Caco-2 (cell line): ENCODE data around the gene KCNJ8. TPM values are rescaled to one million over a fixed set of nuclear protein-coding genes. Genes with fewer than 3 reads are reported as not detected.
A peak's percentile ranks its signal among the peaks of the same experiment; 100 is the strongest.

Source experiments
- BruUV-seq: library from RNA; stranded (reverse); fragments of 400-500 nt; replicated peaks from 2 replicates; lab custom pipeline; 2021; lab: Mats Ljungman, UMichigan
- CTCF ChIA-PET: fragments of 300-600 bp; sonication (Branson Sonifier 250); formaldehyde crosslinking; loops from one replicate; lab custom pipeline; 2022; ENCODE audit warnings: antibody characterized with exemption; lab: Charles Lee
- POLR2A ChIA-PET: fragments of 300-600 bp; sonication (Branson Sonifier 250); formaldehyde crosslinking; loops from one replicate; lab custom pipeline; 2022; ENCODE audit warnings: antibody characterized with exemption; lab: Charles Lee
- DNase-seq, 2 experiments: peaks; one replicate each; pipeline versions ENCODE4 v3.0.0 to v3.0.0-alpha.2; 2020 to 2022
- H3K27me3 ChIP-seq: replicated peaks from 2 replicates; pipeline ENCODE4 v1.6.0; 2011; ENCODE audit warnings: low read length; ENCODE audit not compliant: control insufficient read depth, insufficient read depth
- H3K36me3 ChIP-seq: 2 replicates; pipeline ENCODE4 v1.5.1; 2011; ENCODE audit warnings: low read length; ENCODE audit not compliant: control insufficient read depth, insufficient read depth
- H3K4me1 ChIP-seq: fragments of 250-450 bp; sonication (Bioruptor Pico); 2 replicates; pipeline ENCODE4 v1.5.1; 2020; ENCODE audit warnings: mild to moderate bottlenecking
- H3K4me3 ChIP-seq: 2 replicates; pipeline ENCODE4 v1.5.1; 2011; ENCODE audit warnings: low read depth, mild to moderate bottlenecking, control low read depth, low read length
- H3K9me3 ChIP-seq: fragments of 250-450 bp; sonication (Bioruptor Pico); 2 replicates; pipeline ENCODE4 v1.5.1; 2020; ENCODE audit warnings: mild to moderate bottlenecking, moderate library complexity
- H3K27ac Mint-ChIP-seq: one replicate; pipeline ENCODE4 v1.8.0; 2022; ENCODE audit warnings: mixed read lengths; ENCODE audit not compliant: unreplicated experiment
- H3K27me3 Mint-ChIP-seq: one replicate; pipeline ENCODE4 v1.8.0; 2022; ENCODE audit warnings: mixed read lengths; ENCODE audit not compliant: insufficient read depth, unreplicated experiment
- H3K36me3 Mint-ChIP-seq: one replicate; pipeline ENCODE4 v1.8.0; 2022; ENCODE audit warnings: mild to moderate bottlenecking, mixed read lengths; ENCODE audit not compliant: insufficient read depth, unreplicated experiment
- H3K4me1 Mint-ChIP-seq: one replicate; pipeline ENCODE4 v1.8.0; 2022; ENCODE audit warnings: low read depth, mixed read lengths; ENCODE audit not compliant: unreplicated experiment
- H3K4me3 Mint-ChIP-seq: one replicate; pipeline ENCODE4 v1.8.0; 2022; ENCODE audit warnings: mild to moderate bottlenecking, moderate library complexity, mixed read lengths; ENCODE audit not compliant: unreplicated experiment
- H3K9me3 Mint-ChIP-seq: one replicate; pipeline ENCODE4 v1.8.0; 2022; ENCODE audit warnings: mixed read lengths; ENCODE audit not compliant: unreplicated experiment
- intact Hi-C: fragments of 100-400 bp; cut with micrococcal nuclease; formaldehyde crosslinking; loops from one replicate; pipeline ENCODE4 v1.10.0; 2022; ENCODE audit not compliant: unreplicated experiment
- total RNA-seq: library from RNA; stranded (reverse); gene quantifications from 2 replicates; pipeline ENCODE4 v1.2.3, GENCODE V29; 2022
- TF ChIP-seq, protein P1 (sequence below), 2 experiments: fragments of 200-600 bp in 1 of 2; IDR thresholded peaks; 1 replicate in 1 of 2; 2 replicates in 1 of 2; pipeline versions ENCODE4 v1.5.1 to v1.8.0; 2011 to 2022; ENCODE audit warnings: antibody characterized with exemption in 1 of 2, control low read depth in 1 of 2, inconsistent platforms in 1 of 2, low read depth in 1 of 2, low read length in 1 of 2, mild to moderate bottlenecking in 1 of 2, moderate library complexity in 1 of 2; ENCODE audit not compliant: insufficient read depth in 1 of 2, severe bottlenecking in 1 of 2, unreplicated experiment in 1 of 2

KCNJ8 gene
- total RNA-seq, 1 experiment from 2014 or later: 88.7 TPM

DNA sequence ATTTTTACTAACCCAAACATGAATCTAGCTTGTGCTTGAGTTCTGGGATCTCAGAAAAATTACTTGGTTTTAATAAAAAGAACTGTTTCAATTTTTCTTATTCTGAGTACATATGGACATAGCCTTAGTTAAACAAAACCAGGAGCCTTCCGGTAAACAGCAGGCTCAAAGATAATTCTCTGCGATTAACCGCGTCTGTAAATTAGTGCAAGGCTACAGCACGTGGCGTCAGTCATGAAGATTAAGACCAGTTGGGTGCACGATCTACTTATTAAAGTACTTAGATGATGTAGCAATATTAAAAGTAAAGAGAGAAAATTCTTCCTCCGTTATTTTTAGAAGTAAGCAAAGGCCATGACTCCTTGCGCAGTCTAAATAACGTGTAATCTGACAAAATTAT is 700 bp downstream of the KCNJ8 start:
- intact Hi-C loops: loop anchor here (1.0 to 5.0 kb wide), 6 partner anchors 27 to 216 kb away; no protein-coding TSS in a partner anchor
- no peak for DNase-seq
- H3K27ac Mint-ChIP-seq: peak overlapping the region; percentile 41
- BruUV-seq: no TSS peak
- H3K4me1 ChIP-seq: peaks cover 40% of the 10 kb centered on the region
- H3K27me3 Mint-ChIP-seq: no peaks in the 10 kb centered on the region
- H3K9me3 Mint-ChIP-seq: no peaks in the 10 kb centered on the region
- no peaks in the 10 kb centered on the region for H3K27me3 ChIP-seq
- H3K4me3 Mint-ChIP-seq: peak overlapping the region; percentile 76
- peaks cover 49% of the 10 kb centered on the region for H3K36me3 Mint-ChIP-seq
- no peaks in the 10 kb centered on the region for H3K9me3 ChIP-seq
- TF ChIP-seq, protein P1, sequence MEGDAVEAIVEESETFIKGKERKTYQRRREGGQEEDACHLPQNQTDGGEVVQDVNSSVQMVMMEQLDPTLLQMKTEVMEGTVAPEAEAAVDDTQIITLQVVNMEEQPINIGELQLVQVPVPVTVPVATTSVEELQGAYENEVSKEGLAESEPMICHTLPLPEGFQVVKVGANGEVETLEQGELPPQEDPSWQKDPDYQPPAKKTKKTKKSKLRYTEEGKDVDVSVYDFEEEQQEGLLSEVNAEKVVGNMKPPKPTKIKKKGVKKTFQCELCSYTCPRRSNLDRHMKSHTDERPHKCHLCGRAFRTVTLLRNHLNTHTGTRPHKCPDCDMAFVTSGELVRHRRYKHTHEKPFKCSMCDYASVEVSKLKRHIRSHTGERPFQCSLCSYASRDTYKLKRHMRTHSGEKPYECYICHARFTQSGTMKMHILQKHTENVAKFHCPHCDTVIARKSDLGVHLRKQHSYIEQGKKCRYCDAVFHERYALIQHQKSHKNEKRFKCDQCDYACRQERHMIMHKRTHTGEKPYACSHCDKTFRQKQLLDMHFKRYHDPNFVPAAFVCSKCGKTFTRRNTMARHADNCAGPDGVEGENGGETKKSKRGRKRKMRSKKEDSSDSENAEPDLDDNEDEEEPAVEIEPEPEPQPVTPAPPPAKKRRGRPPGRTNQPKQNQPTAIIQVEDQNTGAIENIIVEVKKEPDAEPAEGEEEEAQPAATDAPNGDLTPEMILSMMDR (IDR thresholded peaks at IDR 0.05; ENCODE audit: insufficient read depth in 1 of 2, low read depth in 1 of 2, low read length in 1 of 2, severe bottlenecking in 1 of 2, unreplicated experiment in 1 of 2): no peak
- peak overlapping the region; percentile 88 for H3K4me3 ChIP-seq
- peaks cover under 1% of the 10 kb centered on the region; the same call in 1 of the 2 replicates for H3K36me3 ChIP-seq
- POLR2A ChIA-PET: interaction anchor here (0.7 to 1.6 kb wide), 4 partner anchors 28 to 1487 kb away, joined by 3 to 29 read pairs (median 12); partner anchors contain the start of gene ABCC9
- peaks cover 52% of the 10 kb centered on the region for H3K4me1 Mint-ChIP-seq
- CTCF ChIA-PET: interaction anchor here (1.3 to 2.8 kb wide), 7 partner anchors 40 to 216 kb away, joined by 3 to 24 read pairs (median 4); no protein-coding TSS in a partner anchor

DNA sequence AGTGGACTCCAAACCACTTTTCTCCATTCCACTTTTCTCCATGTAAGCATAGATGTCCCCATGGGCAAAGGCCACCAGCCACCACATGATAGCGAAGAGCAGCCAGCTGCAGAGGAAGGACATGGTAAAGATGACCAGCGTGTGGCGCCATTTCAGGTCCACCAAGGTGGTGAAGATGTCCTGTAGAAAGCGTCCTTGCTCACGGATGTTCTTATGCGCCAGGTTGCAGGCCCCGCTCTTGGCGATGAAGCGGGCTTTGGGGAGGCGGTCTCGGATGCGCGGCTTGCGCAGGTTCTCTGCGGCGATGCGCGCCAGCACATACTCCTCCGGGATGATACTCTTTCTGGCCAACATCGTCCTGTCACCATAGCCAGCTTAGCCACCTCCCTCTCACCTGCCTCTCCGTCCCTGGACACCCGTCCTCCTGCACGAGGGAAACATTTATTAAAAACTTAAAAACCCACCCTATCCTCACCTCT is 1.2 kb downstream of the KCNJ8 start:
- H3K36me3 Mint-ChIP-seq: peaks cover 54% of the 10 kb centered on the region
- peaks cover 2% of the 10 kb centered on the region; the same call in 1 of the 2 replicates for H3K36me3 ChIP-seq
- peak overlapping the region; percentile 76 for H3K4me3 Mint-ChIP-seq
- peaks cover 51% of the 10 kb centered on the region for H3K4me1 Mint-ChIP-seq
- H3K9me3 Mint-ChIP-seq: no peaks in the 10 kb centered on the region
- TF ChIP-seq, protein P1 (IDR thresholded peaks at IDR 0.05; ENCODE audit: insufficient read depth in 1 of 2, low read depth in 1 of 2, low read length in 1 of 2, severe bottlenecking in 1 of 2, unreplicated experiment in 1 of 2): peak; percentile 76 to 87
- peaks cover 35% of the 10 kb centered on the region for H3K4me1 ChIP-seq
- H3K9me3 ChIP-seq: no peaks in the 10 kb centered on the region
- no peaks in the 10 kb centered on the region for H3K27me3 ChIP-seq
- POLR2A ChIA-PET: interaction anchor here (0.9 kb wide), 1 partner anchor 9 kb away, joined by 3 read pairs; no protein-coding TSS in a partner anchor
- DNase-seq: peak; percentile 88 to 89
- CTCF ChIA-PET: interaction anchor here (1.3 to 2.8 kb wide), 7 partner anchors 41 to 245 kb away, joined by 3 to 24 read pairs (median 4); no protein-coding TSS in a partner anchor
- no TSS peak for BruUV-seq
- peak overlapping the region; percentile 41 for H3K27ac Mint-ChIP-seq
- no peaks in the 10 kb centered on the region for H3K27me3 Mint-ChIP-seq
- intact Hi-C loops: loop anchor here (1.0 to 5.0 kb wide), 3 partner anchors 75 to 217 kb away; no protein-coding TSS in a partner anchor
- peak overlapping the region; percentile 88 for H3K4me3 ChIP-seq

DNA sequence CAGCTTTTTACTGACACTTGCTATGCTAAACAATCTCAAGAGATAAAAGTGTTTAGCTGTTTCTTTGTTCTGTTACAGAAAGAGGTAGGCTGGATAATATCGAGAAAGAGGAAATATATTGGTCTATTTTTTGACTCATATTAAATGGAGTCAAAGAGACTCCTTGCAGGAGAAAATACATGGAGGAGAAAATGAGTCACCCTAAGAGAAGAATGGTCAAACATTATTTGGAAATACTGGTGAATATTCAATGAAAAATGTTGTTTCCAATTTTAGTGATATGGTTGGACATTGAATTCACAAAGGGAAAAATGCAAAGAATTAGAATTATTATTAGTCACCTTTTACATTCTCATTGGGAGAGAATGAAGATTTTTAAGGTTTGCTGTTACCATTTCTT is 3.2 kb downstream of the KCNJ8 start:
- Histone ChIP-seq H3K4me1 (peaks cover 18% of the 10 kb centered on the region), H3K27me3 (no peaks in the 10 kb centered on the region), H3K36me3 (peaks cover 2% of the 10 kb centered on the region; the same call in 1 of the 2 replicates), H3K4me3 (no peak overlapping the region), H3K9me3 (no peaks in the 10 kb centered on the region)
- no peak overlapping the region for H3K27ac Mint-ChIP-seq
- peaks cover 31% of the 10 kb centered on the region for H3K4me1 Mint-ChIP-seq
- intact Hi-C loops: loop anchor here (5.0 kb wide), 1 partner anchor 121 kb away; no protein-coding TSS in a partner anchor
- no peaks in the 10 kb centered on the region for H3K27me3 Mint-ChIP-seq
- TF ChIP-seq, protein P1 (IDR thresholded peaks at IDR 0.05; ENCODE audit: insufficient read depth in 1 of 2, low read depth in 1 of 2, low read length in 1 of 2, severe bottlenecking in 1 of 2, unreplicated experiment in 1 of 2): no peak
- H3K4me3 Mint-ChIP-seq: peak overlapping the region; percentile 63
- CTCF ChIA-PET: no interaction called here
- BruUV-seq: no TSS peak
- H3K9me3 Mint-ChIP-seq: no peaks in the 10 kb centered on the region
- POLR2A ChIA-PET: no interaction called here
- peaks cover 73% of the 10 kb centered on the region for H3K36me3 Mint-ChIP-seq
- no peak for DNase-seq
